NCI-H460 (cell line): Measurements from ENCODE around the gene TMEM256. TPM values are rescaled to one million over a fixed set of nuclear protein-coding genes. Genes with fewer than 3 reads are reported as not detected.
"Not testable (repeated sequence)": the region's sequence is repeated elsewhere in the genome, so short reads cannot be mapped to it uniquely, and the experiment has no call there.

Experiments
- DNase-seq: peaks from one replicate; pipeline ENCODE4 v3.0.0-alpha.2; 2016; ENCODE audit warnings: low read depth; ENCODE audit errors: extremely low read depth
- total RNA-seq: library from RNA; depleted of rRNA; stranded (reverse); fragments of >200 nt; shearing (Covaris generic); gene quantifications from 2 replicates; pipeline ENCODE4 v1.2.3, GENCODE V29; 2014

The TMEM256 gene
- total RNA-seq, 1 experiment from 2014 or later = 107 TPM

DNA sequence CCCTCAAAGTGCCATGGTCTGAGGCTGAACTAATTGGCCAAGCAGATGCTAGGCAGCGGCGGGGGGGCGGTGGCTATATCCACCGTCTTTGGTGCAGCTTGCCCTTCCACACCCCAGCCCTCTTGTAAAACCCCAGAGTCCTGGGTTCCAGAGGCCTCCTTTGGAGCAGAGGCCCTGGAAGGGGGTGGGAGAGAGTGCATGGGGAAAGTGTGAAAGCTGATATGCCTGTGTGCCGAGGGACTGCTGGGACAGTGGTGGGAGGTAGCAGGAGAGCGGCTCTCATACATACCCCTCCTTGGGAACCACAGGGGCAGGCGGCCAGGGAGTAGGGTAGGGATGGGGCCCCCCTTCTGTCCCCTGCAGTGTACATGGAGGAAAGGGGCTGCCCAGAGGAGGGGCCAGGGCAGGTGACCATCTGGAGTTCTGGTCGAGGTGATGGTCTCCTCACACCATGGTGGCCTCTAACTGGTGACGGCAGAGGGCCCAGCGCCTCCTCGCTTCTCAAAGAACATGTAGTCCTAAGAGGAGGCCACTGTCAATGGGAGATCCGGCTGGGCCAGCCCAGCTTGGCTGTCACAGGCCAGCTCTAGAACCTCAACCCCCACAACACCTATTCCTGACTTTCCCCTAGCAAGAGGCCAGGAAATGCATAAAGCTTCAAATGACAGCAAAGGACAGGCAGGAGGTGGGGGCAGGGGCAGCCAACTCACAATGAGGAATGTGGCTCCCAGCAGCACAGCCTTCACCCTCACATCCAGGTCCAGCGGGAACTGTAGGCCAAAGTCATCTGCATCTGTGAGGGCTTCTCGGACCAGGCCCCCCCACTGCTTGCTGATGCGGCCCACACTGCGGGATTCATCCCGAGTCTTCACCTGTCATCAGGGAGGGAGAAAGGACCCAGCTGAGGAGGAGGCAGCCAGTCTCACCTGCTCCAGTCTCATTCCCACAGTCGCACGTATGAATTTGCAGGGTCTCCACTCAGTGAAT lies 13.7 kb downstream of the TMEM256 start:
- no peak for DNase-seq

DNA sequence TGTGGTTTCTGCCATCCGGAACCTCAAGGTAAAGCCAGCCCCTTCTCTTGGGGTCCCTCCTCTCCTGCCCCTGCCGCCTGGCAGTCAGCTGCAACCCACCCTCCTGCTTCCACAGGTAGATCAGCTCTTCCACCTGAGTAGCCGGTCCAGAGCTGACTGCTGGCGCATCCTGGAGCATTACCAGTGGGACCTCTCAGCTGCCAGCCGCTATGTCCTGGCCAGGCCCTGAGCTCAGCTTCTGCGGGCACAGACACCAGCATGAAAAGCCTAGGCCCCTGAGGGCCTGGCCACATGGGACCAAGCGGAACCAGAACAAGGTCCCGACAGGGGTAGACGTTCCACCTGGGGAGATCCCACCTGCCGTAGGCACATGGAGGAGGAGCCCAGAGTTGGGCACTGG lies 15.0 kb downstream of the TMEM256 start:
- DNase-seq = no peak

DNA sequence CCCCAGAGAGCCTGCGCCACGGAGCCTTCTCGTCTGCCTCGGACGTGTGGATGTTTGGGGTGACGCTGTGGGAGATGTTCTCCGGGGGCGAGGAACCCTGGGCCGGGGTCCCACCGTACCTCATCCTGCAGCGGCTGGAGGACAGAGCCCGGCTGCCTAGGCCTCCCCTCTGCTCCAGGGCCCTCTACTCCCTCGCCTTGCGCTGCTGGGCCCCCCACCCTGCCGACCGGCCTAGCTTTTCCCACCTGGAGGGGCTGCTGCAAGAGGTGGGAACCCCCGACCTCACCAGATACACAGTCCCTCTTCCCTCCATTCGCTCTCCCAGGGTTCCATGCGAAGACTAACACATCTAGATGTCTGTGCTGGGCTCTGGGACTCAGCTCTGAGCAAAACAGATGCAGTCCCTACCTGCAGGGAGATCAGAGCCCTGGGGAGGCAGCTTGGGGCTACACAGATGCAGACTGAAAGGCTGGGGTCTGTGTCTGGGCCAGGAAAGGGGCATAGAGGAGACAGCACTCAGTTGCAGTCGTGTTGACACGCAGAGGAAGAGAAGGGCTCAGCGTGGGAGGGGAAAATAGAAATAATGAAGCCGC lies 19.3 kb downstream of the TMEM256 start:
- DNase-seq = no peak

DNA sequence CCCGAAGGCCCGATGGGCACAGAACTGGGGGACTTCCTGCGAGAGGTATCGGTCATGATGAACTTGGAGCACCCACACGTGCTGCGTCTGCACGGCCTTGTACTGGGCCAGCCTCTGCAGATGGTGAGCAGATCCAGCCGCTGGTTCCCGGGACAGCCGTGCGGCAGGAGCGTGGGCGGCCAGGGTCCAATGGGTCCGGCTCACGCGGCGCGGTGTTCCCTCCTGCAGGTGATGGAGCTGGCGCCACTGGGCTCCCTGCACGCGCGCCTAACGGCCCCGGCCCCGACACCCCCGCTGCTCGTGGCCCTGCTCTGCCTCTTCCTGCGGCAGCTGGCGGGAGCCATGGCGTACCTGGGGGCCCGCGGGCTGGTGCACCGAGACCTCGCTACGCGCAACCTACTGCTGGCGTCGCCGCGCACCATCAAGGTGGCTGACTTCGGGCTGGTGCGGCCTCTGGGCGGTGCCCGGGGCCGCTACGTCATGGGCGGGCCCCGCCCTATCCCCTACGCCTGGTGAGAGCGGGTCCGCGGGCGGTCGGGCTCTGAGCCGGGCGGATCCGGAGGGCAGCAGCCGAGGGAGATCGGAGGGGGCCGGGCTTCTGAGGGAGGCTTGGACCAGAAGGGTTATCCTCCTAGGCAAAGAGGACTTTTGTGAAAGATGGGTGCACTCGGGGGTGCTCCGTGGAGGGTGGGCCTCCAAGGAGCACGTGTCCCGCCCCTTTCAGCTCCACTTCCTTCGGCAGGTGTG lies 20.0 kb downstream of the TMEM256 start:
- DNase-seq = no peak

DNA sequence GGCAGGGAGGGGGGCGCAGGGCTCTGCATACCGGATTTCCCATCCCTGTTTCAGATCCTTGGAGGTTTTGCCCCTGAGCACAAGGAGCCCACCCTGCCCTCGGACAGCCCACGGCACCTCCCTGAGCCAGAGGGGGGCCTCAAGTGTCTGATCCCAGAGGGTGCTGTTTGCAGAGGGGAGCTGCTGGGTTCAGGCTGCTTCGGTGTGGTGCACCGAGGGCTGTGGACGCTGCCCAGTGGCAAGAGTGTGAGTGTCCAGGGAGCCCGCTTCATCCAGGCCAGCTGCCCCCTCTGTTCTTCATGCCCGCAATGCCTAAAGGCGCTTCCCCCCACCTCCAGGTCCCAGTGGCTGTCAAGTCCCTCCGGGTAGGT lies 20.5 kb downstream of the TMEM256 start:
- no peak for DNase-seq

DNA sequence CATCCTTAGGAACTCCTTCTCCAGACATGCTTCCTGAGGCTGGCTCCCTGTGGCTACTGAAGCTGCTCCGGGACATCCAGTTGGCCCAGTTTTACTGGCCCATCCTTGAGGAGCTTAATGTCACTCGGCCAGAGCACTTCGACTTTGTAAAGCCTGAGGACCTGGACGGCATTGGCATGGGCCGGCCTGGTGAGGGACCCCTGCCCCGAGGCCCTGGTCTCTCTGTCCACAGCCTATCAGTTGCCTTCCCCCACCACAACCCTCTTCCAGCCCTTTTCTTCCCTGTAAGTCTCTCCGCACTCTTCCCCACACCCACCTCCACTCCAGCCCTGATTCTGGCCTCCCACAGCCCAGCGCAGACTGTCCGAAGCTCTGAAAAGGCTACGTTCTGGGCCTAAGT lies 21.0 kb downstream of the TMEM256 start:
- DNase-seq = no peak

DNA sequence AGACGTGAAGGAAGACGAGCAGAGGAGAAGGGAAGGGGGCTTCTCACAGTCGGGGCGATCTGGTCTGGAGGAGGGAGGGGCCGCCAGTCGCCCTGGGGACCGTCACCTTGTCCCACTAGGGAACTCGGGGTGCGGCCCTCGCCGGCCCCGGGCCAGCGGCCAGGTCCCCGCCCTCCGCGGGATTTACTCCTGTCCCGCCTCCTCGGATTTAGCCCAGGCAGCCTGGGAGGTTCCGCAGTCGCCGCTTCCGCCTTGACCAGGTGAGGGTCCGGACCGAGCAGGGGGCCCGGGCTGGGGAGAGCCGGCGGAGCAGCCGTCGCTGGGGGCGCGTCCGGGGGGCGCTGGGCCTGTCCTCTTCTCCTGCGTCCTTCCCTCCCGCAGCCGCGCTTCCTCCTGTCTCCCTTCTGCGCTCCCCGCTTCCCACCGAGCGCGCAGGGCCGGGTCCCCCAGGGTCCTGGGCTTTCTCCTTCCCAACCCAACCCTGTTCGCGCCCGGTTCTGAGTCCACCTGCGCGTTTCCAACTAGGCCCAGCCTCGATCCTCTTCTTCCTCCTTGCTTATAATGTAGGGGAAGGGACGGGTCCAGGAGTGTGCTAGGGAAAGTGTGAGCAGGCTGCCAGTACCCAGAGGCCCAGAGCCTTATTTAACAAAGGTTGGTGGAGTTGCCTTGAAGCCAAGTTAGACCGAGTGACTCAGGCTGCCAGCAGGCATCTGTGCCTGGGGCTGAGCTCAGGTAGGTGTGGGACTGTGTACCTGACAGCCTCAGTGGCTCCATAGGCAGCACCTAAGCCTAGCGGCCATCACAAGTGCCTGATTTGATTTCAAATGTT lies 22.8 kb downstream of the TMEM256 start, which contains the start of gene TNK1:
Gene TNK1, plus strand, starts transcription at position 235 of the 829 bp plus-strand sequence. CDS start 1,838 bp downstream, outside the sequence.
- DNase-seq = no peak

DNA sequence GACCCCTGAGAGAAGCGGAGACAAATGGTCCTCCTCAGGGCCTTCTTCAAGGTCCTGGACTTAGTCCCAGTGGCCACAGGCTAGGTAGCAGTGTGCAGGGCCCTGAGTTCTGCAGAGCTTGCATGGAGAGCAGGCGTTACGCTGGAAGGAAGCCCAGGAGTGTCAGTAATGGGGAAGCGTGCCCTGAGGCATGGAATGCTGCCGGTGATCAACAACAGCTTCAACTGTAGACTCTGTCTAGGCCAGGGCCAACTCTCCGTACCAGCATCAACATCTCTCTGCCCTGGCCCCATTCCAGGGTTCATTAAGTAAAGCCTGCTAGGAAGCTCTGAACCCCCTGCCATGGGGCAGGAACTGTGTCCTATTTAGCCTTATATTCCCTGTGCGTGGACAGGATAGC lies 23.6 kb downstream of the TMEM256 start:
- DNase-seq = no peak

DNA sequence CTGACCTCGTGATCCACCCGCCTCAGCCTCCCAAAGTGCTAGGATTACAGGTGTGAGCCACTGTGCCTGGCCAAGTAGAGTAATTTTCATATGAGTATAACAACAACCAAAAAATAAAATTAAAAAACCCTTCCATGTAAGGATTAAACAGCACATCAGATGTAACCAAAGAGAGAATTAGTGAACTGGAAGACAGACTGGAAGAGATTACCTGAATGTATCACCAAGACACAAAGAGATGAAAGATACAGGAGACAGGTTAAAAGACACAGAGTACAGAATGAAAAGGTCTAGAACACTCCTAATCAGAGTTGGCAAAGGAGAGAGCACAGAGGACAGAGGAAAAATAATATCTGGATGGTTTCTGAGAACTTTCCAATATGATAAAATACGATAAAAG lies 24.8 kb downstream of the TMEM256 start:
- no peak for DNase-seq

DNA sequence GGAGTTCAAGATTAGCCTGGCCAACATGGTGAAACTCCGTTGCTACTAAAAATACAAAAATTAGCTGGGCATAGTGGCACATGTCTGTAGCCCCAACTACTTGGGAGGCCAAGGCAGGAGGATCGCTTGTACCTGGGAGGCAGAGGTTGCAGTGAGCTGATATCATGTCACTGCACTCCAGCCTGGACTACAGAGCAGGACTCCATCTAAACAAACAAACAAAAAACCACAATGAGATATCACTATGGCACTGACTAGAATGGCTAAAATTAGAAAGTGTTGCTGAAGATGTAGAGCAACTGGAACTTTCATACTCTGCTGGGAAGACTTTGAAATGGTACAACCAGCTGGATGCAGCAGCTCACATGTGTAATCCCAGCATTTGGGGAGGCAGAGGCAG lies 29.5 kb downstream of the TMEM256 start:
- DNase-seq = no peak

DNA sequence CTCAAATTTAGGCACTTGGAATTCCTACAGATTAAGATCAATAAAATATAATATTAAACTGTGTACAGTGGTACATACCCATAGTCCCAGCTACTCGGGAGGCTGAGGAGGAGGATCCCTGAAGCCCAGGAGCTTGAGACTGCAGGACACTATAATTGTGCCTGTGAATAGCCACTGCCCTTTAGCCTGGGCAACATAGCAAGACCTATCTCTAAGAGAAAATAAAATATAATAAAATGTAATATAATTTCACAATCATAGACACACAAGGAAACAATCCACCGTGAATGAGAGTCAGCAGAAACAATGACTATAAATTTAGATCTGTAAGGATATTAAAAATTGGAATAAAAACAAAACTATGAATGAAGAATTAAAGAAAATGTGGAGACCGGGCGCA lies 33.0 kb downstream of the TMEM256 start:
- DNase-seq = no peak

DNA sequence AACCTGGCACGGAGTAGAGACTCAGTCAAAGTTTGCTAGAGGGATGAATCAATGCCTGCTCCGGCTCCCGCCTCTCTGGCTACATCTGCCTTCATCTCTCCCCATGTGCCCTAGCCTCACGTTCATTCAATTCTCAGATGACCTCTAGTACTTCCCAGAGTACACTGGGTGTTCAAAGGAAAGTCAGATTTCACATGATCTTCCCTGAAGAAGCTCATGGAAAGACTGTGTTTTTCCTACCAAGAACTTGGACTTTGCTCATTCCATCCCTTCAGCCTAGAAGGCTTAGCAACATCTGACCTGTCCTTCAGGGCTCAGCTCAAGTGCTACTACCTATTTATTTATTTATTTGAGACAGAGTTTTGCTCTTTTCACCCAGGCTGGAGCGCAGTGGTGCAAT lies 34.1 kb downstream of the TMEM256 start:
- no peak for DNase-seq

DNA sequence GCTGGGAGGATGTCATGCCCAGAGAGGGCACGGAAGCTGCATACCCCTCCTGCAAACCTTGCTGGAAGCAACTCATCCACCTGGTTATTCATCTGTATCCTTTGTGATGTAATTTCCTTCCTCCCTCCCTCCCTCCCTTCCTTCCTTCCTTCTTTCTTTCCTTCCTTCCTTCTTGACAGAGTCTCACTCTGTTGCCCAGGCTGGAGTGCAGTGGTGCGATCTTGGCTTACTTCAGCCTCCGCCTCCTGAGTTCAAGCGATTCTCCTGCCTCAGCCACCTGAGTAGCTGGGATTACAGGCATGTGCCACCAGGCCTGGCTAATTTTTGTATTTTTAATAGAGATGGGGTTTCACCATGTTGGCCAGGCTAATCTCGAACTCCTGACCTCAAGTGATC lies 35.3 kb downstream of the TMEM256 start:
- not testable (repeated sequence) for DNase-seq

DNA sequence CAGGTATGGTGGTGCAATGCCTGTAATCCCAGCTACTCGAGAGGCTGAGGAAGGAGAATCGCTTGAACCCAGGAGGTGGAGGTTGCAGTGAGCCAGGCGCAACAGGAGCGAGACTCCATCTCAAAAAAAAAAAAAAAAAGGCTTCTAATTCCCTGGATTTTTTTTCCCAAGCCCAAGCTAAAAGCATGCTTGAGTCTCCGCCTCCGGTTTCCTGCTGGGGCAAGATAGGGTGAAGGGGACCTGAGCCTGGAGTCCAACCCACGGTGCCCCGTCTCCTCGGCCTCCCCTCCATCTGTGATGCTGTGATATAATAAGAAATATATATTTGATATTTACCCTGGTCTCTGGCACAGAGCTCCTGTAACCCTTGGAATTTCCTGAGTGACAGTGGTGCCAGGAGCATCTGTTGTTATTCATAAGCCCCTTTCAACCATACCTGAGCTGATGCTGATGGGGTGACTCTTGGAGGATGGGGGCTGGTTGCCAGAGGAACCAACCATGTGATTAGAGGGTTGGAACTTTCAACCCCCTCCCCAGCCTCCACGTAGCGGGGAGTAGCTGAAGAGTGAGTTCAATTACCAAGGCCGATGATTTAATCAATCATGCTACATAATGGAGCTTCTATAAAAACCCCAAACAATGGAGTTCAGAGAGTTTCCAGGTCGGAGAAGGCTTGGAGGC lies 35.8 kb downstream of the TMEM256 start:
- no peak for DNase-seq

DNA sequence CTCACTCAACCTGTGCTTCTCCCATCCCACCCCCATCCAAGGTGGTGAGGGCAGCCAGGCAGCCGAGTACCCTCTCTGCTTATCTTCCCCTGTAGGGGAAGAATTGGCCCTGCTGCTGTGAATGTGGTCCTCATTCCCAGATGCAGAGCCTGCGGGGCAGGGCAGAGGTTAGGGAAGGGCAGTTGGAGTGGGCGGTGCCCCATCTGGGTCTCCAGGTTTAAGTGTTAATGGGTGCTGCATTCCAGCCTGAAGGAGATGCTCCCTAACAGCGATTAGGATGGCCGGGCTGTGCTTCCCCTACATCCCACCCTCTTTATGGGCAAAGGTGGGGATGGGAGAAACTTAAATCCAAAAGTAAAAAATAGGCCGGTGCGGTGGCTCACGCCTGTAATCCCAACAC lies 36.8 kb downstream of the TMEM256 start:
- DNase-seq = no peak

DNA sequence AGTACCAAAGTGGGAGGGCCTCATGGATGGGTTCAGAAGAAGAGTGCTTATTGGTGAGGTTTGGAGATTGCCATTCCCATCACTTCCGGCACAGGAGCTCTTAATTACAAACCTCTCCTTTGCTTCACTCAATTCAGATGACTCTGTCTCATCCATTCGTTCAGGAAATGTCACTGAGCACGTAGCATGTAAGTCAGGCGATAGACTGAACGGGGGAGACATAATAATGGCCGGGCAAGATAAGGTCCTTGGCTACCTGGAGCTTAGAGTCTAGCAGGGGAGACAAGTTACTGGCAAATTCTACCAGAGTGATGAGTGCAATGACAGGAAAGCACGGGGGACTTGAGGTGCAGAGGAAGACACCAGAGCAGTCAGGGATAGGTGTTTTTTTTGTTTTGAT lies 37.9 kb downstream of the TMEM256 start:
- DNase-seq = not testable (repeated sequence)

DNA sequence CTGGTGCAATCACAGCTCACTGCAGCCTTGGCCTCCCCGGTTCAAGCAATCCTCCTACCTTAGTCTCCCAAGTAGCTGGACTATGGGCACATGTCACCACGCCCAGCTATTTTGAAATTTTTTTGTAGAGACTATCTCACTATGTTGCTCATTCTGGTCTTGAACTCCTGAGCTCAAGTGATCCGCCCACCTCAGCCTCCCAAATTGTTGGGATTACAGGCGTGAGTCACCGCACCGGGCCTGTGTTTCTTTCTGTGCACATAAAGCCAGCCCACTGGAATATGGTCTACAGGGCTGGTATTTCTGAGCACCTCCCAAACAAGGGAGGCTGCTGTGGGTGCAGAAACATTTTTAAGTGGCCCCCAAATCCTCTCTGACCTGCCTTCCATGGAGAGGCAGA lies 40.6 kb downstream of the TMEM256 start:
- no peak for DNase-seq

DNA sequence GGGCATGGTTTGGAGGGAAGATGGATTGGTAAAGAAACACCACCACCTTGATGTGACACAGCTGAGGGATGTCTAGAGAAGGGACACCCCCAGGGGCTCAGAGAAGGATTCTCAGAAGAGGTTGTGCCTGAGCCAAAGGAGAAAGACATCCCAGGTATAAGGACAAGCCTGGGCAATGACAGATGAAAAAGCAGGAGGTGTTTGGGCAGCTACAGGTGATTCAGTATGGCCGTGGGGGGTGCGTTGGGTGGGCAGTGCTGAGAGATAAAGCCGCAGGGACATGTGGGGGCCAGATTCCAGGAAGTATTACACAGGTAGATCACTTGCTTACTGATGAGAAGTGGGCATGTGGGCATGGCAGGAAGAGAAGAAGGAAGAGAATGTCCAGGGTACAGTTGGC lies 42.0 kb downstream of the TMEM256 start:
- no peak for DNase-seq

DNA sequence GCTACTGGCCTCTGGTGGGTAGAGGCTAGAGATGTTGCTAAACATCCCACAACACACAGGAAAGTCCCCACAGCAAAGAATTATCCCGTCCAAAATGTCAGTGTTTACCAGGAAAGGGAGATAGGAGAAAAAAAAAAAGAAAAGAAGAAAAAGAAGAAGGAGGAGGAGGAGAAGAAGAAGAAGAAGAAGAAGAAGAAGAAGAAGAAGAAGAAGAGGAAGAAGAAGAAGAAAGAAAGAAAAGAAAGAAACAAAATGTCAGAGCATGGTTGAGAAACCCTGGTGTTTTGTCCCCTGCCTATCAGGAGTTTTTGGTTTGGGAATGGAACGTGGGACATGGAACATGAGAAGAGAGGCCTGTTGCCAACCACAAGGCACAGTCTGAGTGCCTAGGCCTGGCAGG lies 46.5 kb downstream of the TMEM256 start:
- DNase-seq = no peak

DNA sequence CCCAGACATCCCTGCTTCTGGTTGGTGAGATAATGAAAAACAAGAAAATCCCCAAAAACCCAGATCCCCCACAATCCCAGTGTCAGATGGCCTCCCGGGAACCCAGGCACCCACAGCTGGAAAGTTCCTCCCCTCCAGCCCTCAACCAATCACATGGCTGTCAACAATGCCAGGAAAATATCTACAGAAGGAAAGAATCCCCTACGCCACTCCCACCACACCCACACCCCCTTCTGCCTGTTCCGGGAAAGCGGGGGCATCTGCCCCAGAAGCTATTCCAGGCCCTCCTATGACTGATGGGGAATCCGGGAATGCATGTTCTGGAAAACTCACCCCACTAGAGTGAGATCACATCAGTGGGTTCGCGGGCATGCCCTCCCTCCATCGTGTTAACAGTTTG lies 47.1 kb downstream of the TMEM256 start:
- no peak for DNase-seq
